Suprapubic skin (tissue), 3 donors: ENCODE measurements around the gene LRP6.

ENCODE experiments used
- CTCF ChIP-seq, 2 donors: fragments of 200-600 bp in 1 of 2; fragments of 450-650 bp in 1 of 2; sonication (generic) in 1 of 2; IDR thresholded peaks; one replicate each; pipeline ENCODE4 v1.5.1; 2016 to 2019; ENCODE audit warnings: antibody characterized with exemption in 2 of 2, mild to moderate bottlenecking in 1 of 2, moderate library complexity in 1 of 2
- EP300 ChIP-seq: sonication (generic); formaldehyde crosslinking; IDR thresholded peaks from one replicate; pipeline ENCODE4 v1.6.1; 2017; ENCODE audit warnings: antibody characterized with exemption

DNA sequence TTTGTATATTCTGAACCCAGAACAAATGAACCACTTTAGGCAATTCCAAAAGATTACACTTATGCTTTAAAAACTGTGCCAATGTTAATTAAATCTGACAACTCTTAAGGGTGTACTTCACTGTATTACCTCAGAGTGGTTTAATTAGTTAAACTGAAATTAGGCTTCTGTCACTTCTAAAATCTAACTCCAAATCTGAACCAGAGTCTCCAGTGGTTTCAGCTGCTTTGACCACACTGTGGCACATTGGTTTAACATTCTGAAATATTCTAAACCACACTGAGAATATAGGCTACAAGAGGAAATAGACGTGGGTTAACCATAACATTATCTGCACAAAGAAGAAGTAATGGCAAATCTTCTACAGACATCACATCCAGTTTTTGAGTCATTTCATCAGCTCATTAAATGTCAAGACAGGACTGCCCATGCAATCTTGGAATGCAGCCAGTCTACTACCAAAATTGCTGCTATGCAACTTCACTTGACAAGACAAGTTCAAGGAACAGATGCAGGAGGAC, 94.8 kb downstream of the LRP6 start:
- no peak for TF ChIP-seq CTCF (IDR thresholded peaks at IDR 0.05)
- no peak for TF ChIP-seq EP300
